ENCODE data around the gene C1QL1. TPM values are rescaled to one million over a fixed set of nuclear protein-coding genes. Genes with fewer than 3 reads are reported as not detected.
A peak's percentile ranks its signal among the peaks of the same experiment; 100 is the strongest.

C1QL1 gene
- total RNA-seq, 1 experiment from 2014 or later, result 1.3 TPM

- no peaks in the 10 kb centered on the region for H4K20me1 ChIP-seq (ENCODE audit: insufficient read depth)
- H3K9me2 ChIP-seq (ENCODE audit: insufficient read depth), result no peaks in the 10 kb centered on the region
- H3K4me1 ChIP-seq (replicated peaks; ENCODE audit: insufficient read depth), result peaks cover 19% of the 10 kb centered on the region
- H3K36me3 ChIP-seq (ENCODE audit: low read depth), result no peaks in the 10 kb centered on the region
- no peaks in the 10 kb centered on the region for H3K9me3 ChIP-seq (ENCODE audit: insufficient read depth, low read depth)
- no TSS peak for BruUV-seq (replicated peaks)
- peaks cover 3% of the 10 kb centered on the region; the same call in 1 of the 2 replicates for H3K27me3 ChIP-seq (ENCODE audit: insufficient read depth, low read depth)
- no peak for TF ChIP-seq EZH2 (IDR thresholded peaks at IDR 0.05; ENCODE audit: low read depth)
- TF ChIP-seq, protein P1, sequence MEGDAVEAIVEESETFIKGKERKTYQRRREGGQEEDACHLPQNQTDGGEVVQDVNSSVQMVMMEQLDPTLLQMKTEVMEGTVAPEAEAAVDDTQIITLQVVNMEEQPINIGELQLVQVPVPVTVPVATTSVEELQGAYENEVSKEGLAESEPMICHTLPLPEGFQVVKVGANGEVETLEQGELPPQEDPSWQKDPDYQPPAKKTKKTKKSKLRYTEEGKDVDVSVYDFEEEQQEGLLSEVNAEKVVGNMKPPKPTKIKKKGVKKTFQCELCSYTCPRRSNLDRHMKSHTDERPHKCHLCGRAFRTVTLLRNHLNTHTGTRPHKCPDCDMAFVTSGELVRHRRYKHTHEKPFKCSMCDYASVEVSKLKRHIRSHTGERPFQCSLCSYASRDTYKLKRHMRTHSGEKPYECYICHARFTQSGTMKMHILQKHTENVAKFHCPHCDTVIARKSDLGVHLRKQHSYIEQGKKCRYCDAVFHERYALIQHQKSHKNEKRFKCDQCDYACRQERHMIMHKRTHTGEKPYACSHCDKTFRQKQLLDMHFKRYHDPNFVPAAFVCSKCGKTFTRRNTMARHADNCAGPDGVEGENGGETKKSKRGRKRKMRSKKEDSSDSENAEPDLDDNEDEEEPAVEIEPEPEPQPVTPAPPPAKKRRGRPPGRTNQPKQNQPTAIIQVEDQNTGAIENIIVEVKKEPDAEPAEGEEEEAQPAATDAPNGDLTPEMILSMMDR (conservative IDR thresholded peaks at IDR 0.05), result no peak
- peak in 1 of 2 experiments; percentile 55 for DNase-seq
- H3K4me3 ChIP-seq, result no peak overlapping the region
- peaks cover 13% of the 10 kb centered on the region for H3F3A ChIP-seq (ENCODE audit: insufficient read depth, low read depth)
- H3K27ac ChIP-seq, result no peak overlapping the region
- no peaks in the 10 kb centered on the region for H3K79me2 ChIP-seq (ENCODE audit: low read depth)
- POLR2A ChIA-PET (ENCODE audit: unreplicated experiment), result interaction anchor here (0.6 kb wide), 1 partner anchor 78 kb away, joined by 5 read pairs; no protein-coding TSS in a partner anchor
- H2AFZ ChIP-seq, result no peak overlapping the region
- intact Hi-C loops (cut with micrococcal nuclease; ENCODE audit: unreplicated experiment), result no loop called here
- CTCF ChIA-PET, result interaction anchor here (0.5 to 1.0 kb wide), 2 partner anchors 18 to 23 kb away, joined by 10 to 15 read pairs; no protein-coding TSS in a partner anchor
- H3K4me2 ChIP-seq, result no peak overlapping the region
Measured at GRCh38 chr17:44983563-44983962, 15.5 kb upstream of the C1QL1 start.

DNA sequence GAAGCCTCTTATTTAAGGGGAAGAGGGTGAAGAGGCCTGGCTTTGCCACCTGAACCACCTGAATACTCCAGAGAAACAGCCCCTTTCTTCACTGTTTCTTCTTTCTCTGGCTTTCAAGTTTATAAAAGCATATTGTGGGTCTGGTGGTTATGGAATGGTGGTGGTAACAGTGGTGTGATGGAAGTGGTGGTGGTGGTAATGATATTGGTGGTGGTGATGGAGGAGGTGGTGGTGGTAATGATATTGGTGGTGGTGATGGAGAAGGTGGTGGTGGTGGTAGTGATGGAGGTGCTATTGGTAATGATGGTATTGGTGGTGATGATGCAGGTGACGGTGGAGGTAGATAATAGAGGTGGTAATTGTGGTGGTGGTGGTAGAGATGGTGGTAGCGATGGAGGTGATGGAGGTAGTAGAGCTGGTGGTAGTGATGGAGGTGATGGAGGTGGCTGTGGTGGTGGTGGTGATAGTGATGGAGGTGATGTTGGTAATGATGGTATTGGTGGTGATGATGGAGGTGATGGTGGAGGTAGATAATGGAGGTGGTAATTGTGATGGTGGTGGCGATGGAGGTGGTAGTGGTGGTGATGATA lies 14.1 kb upstream of the C1QL1 start:
- Histone ChIP-seq H4K20me1 (ENCODE audit: insufficient read depth) (no peaks in the 10 kb centered on the region), H2AFZ (no peak overlapping the region), H3K9me3 (ENCODE audit: insufficient read depth, low read depth) (no peaks in the 10 kb centered on the region), H3F3A (ENCODE audit: insufficient read depth, low read depth) (peaks cover 13% of the 10 kb centered on the region), H3K79me2 (ENCODE audit: low read depth) (no peaks in the 10 kb centered on the region), H3K27ac (0 out of 2 replicates have a peak overlapping the region, but pooled peaks have one; percentile 92), H3K27me3 (ENCODE audit: insufficient read depth, low read depth) (peaks cover 3% of the 10 kb centered on the region; the same call in 1 of the 2 replicates), H3K4me1 (replicated peaks; ENCODE audit: insufficient read depth) (peaks cover 19% of the 10 kb centered on the region), H3K9me2 (ENCODE audit: insufficient read depth) (no peaks in the 10 kb centered on the region), H3K4me3 (peak overlapping the region; percentile 55; the same call in 1 of the 2 replicates), H3K4me2 (peak overlapping the region; percentile 87; the same call in 1 of the 2 replicates), H3K36me3 (ENCODE audit: low read depth) (no peaks in the 10 kb centered on the region)
- intact Hi-C loops (cut with micrococcal nuclease; ENCODE audit: unreplicated experiment), result no loop called here
- BruUV-seq (replicated peaks), result no TSS peak
- POLR2A ChIA-PET (ENCODE audit: unreplicated experiment), result interaction anchor here (0.6 kb wide), 1 partner anchor 26 kb away, joined by 3 read pairs; no protein-coding TSS in a partner anchor
- TF ChIP-seq EZH2 (IDR thresholded peaks at IDR 0.05; ENCODE audit: low read depth), result no peak
- TF ChIP-seq, protein P1 (conservative IDR thresholded peaks at IDR 0.05), result no peak
- CTCF ChIA-PET, result interaction anchor here (0.6 to 0.7 kb wide), 2 partner anchors 82 to 169 kb away, joined by 4 to 14 read pairs; no protein-coding TSS in a partner anchor
- no peak for DNase-seq

GRCh38 chr17:44981221-44981968 lies 13.3 kb upstream of the C1QL1 start:
- intact Hi-C loops (cut with micrococcal nuclease; ENCODE audit: unreplicated experiment), result loop anchor here (2.0 kb wide), 1 partner anchor 35 kb away; the partner anchor contains the start of gene KIF18B
- no TSS peak for BruUV-seq (replicated peaks)
- peak overlapping the region; percentile 92 for H3K27ac ChIP-seq
- ChIA-PET CTCF (interaction anchor here (0.7 kb wide), 1 partner anchor 81 kb away, joined by 4 read pairs; no protein-coding TSS in a partner anchor), POLR2A (ENCODE audit: unreplicated experiment) (interaction anchor here (0.6 kb wide), 1 partner anchor 13 kb away, joined by 7 read pairs; the partner anchor contains the start of gene C1QL1)
- H3K79me2 ChIP-seq (ENCODE audit: low read depth), result no peaks in the 10 kb centered on the region
- H3K27me3 ChIP-seq (ENCODE audit: insufficient read depth, low read depth), result peaks cover 3% of the 10 kb centered on the region; the same call in 1 of the 2 replicates
- peak; percentile 48 to 88 for DNase-seq
- peaks cover 19% of the 10 kb centered on the region for H3K4me1 ChIP-seq (replicated peaks; ENCODE audit: insufficient read depth)
- no peaks in the 10 kb centered on the region for H4K20me1 ChIP-seq (ENCODE audit: insufficient read depth)
- H3F3A ChIP-seq (ENCODE audit: insufficient read depth, low read depth), result peaks cover 13% of the 10 kb centered on the region
- peak overlapping the region; percentile 55; the same call in 1 of the 2 replicates for H3K4me3 ChIP-seq
- no peaks in the 10 kb centered on the region for H3K9me3 ChIP-seq (ENCODE audit: insufficient read depth, low read depth)
- H3K9me2 ChIP-seq (ENCODE audit: insufficient read depth), result no peaks in the 10 kb centered on the region
- peak overlapping the region; percentile 76; the same call in 1 of the 2 replicates for H2AFZ ChIP-seq
- peak overlapping the region; percentile 87 for H3K4me2 ChIP-seq
- TF ChIP-seq, protein P1 (conservative IDR thresholded peaks at IDR 0.05), result no peak
- TF ChIP-seq EZH2 (IDR thresholded peaks at IDR 0.05; ENCODE audit: low read depth), result no peak
- no peaks in the 10 kb centered on the region for H3K36me3 ChIP-seq (ENCODE audit: low read depth)

All from PC-9 (cell line).